ENCODE data around the gene DAPK1.
"Not testable (repeated sequence)": the region's sequence is repeated elsewhere in the genome, so short reads cannot be mapped to it uniquely, and the experiment has no call there.

DAPK1 gene

DNA sequence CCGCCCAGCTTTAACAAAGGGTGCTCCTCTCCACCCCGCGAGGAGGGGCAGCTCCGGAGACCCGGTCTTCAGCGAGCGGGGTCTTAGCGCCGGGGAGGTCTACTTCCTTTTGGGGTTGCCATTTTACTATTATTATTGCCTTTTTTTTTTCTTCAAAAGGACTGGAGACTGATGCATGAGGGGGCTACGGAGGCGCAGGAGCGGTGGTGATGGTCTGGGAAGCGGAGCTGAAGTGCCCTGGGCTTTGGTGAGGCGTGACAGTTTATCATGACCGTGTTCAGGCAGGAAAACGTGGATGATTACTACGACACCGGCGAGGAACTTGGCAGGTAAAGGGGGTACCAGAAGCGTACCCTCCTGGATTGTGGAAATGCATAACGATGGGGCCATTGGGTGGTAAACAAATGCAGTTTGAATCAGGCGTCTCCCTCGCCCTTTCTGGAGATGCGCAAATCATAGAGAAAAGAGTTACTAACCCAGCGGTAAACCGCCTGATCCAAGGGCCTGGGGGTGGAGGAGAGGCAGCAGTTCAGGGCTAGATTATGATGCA is 1.2 kb downstream of the DAPK1 start:
- DNase-seq, result peak in 1 of 2 experiments; percentile 53

DNA sequence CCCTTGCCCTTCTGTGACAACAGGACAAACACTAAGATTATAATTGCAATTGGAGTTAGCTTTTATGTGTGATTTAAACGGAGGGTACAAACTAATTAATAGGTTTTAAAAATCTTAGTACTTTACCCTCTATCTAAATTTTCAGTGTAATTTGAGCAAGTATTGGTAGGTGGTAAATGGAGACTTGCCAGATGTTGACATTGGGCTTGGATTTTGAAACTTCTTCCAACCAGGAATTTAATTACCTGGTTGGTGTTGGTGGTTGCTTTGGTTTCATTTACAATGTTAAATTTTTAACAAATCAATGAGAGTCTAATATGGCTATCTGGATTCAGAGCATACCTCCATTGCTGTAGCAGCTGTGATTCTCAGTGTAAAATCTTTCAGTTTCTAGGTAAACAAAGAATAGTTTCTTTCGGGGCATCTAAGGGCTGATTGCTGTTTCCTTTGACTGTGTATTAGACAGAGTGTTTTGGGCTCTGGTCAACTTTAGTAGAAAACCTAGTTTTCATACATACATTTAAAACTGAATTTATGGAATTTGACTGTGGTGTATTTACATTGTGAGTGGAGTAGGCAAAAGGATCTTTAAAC is 1.9 kb downstream of the DAPK1 start:
- no peak for DNase-seq

DNA sequence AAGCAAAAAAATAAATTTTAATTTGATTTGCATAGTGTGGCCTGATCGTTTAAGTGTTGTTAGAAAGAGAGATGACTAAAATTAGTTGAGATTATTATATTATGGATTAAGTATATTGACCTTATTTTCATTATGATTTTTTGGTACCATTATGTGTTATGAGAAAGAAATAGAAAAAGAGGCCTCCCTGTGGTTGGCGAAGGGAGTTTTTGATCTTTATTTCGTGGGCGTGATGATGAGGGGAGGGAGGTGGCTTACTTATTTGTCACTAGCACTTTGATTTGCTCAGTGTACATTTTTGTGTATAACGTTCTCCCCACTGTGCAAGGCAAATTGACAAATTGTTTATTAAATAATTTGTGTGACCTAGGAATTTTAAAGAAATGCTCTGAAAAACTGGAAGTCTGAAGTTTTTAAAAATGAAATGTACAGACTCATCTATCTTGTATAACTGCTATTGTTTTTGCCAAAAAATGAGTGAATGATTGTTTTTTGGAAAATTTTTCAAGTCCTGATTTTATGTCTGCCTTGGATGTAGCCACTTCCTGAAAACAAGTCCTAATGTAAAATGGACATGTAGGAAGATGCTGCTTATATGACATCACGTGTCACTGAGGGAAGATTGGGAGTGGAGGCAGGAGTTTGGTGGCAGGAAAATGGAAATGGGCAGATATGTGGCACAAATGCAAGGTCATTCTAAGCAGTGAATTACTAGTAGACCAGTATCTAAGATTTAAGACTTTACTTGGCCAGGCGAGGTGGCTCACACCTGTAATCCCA is 3.0 kb downstream of the DAPK1 start:
- no peak for DNase-seq

DNA sequence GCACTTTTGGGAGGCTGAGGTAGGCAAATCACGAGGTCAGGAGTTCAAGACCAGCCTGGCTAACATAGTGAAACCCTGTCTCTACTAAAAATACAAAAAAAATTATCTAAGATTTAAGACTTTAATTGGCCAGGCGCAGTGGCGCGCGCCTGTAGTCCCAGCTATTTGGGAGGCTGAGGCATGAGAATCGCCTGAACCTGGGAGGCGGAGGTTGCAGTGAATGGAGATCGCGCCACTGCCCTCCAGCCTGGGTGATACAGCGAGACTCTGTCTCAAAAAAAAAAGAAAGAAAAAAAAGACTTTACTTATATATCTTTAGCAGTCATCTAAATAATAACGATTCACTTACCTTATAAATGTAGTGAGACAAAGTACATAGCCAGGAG is 3.6 kb downstream of the DAPK1 start:
- DNase-seq, result not testable (repeated sequence)

DNA sequence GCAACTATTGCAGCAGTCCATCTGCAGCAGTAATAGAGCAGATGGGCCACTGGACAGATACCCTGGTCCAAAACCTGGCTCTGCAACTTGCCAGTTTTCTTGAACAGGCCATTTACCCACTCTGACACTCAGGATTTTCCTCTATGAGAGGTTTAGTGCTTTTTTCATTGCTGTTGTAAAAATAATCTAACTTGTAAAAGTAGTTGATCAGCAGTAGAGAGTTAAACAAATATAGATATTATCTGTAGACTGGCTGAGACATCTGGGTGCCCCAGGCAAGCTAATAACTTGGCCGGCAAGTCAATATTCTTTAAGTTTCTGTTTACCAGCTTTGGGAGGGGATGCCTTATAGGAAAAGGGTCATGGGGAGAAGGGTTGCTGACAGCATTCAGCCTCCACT is 4.1 kb downstream of the DAPK1 start:
- DNase-seq, result no peak

DNA sequence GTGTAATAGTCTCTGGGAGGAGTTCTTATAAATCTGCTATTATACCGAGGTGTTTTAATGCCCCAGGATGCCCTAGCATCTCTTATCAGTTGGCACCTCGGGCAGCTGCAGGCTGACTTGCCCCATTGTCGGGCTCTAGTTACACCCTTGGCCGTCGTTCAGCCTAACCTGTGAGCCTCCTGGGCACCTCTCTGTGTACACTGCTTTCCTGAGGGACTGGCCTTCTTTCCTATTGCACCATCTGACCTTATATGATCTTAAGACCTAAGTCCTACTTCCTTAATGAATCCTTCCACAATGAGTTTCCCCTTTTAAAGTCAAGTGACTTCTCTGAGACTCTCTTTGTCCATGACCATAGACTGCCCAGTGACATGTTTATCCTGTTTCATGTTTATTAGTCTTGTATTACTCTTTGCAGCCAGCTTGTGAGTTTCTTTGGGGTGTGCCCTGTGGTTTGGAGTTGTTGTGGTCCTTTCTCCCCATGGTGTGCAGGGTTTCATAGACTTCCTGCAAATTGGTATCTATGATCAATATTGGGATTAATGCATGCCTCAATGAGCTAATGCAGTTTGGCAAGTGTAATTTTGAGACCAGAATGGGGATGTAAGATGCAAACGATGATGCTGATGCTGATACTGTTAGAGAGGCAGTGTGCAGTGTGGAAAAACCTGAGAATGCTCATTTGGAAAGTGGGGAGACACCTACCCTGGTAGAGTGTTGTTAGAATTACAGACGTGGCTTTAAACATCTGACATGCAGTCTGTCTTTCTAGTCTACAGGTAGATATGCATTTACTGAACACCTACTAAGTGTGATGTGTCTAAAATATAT is 4.9 kb downstream of the DAPK1 start:
- DNase-seq, result no peak

DNA sequence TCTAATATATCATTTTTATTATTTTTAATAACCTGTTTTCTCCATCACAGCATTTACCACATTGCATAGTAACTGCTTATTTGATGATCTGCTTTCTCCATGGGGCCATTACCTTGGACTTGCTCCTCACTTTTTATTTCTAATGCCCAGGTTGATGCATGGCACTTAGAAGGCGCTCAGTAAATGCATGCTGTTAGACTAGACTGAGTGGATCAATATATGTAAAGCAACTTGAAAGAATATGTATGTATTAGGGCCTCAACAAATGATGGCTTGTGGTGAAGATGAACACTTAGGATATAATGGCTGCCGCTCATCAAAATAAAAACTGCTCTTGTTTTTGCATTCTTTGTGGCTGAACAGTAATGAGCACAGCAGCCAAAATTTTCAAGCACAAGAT is 5.8 kb downstream of the DAPK1 start:
- DNase-seq, result no peak

DNA sequence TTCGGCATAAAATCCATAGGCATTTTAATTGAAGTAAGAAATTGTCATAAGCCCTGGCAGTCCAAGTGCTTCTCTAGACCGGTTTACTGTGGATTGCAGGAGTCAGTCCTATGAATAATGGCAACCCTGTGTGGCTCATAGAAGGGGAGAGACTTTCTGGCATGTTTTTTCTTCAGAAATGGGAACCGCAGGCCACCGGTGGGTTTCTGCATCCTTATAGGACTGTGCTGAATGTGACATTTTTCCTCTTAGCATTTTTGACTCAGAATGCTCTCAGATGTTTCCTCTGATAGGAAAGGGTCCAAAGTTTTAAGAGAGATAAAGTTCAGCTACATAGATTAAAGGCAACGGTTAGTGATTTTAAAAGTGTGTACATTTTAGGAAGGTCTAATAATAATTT is 6.3 kb downstream of the DAPK1 start:
- DNase-seq, result no peak

DNA sequence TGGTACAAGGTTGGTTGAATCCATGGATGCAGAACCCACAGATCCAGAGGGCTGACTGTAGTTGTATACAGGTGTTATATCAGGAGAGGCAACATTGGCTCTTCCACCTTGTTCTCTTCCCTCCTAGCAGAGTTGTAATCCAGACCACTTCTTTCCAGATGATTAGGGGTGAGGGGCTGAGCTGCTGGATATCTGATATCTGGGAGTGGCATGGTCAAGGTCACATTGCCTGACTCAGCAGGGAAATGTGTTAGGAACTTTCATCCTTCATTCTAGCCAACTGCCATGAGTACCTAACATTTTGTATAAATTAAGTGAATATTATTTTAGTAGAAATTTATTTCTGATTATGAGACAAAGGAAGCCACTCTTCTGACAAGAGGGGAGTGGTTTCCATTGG is 7.3 kb downstream of the DAPK1 start:
- DNase-seq, result no peak

DNA sequence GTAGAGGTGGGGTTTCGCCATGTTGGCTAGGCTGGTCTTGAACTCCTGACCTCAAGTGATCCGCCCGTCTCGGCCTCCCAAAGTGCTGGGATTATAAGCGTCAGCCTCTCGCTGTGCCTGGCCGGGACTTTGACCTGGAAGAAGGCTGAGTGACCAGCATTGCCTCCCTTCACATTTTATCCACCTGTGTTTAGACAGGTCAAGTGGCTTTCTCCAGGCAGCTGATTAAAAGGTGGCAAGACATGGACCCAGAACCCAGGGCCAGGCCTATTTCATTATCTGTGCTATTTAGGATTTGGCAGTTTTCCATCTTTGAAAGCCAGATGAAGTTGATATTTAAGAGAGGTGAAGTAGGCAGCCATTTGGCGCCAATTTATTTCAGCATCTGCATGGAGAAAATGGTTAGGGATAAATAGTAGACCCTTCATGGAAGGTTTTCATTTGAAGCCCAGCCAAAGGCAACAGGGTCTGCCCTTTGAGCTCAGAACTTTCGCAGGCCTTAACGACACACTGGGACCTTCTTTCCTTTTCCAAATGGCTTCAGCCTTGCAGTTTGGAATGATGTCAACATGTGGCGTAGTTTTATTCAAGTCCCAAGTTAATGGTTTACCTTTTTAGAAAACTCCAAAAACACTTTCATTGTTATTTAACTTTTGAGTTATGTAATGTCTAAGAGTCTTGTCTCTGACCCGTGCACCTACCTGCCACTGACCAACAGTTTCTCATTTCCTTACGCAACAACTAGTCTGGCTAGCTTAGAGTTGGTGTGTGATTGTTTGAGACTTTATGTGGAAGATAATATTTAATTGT is 8.4 kb downstream of the DAPK1 start:
- no peak for DNase-seq

DNA sequence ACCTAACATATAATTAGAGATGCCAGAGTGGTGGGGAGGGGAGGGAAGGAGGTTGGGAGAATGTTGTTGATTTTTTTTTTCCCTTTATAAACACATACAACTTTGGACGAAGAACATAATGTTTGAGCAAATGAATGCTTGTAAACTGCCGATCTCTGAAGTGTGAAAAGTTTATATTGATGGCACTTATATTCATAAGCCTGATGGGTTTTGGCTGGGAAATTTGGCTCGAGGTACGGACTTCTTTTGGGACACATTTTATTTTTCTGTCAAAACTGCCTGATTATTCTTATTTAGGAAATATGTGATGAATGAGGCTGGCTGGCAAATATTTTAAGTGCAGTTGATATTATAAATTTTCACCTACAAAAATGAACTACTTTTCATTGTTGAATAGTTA is 9.9 kb downstream of the DAPK1 start:
- DNase-seq, result no peak

DNA sequence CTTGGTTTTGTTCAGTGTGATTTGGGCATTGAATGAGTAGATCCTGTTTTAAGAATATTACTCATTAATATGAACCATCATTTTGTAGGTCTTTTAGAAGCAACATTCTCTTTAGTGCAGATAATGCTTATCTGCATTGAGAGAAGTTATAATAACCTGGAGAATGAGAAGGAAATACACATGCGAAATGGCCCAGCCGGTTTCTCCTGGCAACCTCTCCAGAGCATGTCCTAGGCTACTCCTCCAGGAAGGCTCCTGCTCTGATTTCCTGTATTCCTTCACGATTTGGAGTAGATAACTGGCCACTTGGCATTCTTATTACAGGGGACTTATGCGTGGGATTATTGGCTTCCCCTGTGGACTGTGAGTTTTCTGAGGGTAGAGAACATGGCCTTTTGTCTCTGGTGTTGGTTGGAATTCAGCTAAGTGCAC is 12.6 kb downstream of the DAPK1 start:
- no peak for DNase-seq

DNA sequence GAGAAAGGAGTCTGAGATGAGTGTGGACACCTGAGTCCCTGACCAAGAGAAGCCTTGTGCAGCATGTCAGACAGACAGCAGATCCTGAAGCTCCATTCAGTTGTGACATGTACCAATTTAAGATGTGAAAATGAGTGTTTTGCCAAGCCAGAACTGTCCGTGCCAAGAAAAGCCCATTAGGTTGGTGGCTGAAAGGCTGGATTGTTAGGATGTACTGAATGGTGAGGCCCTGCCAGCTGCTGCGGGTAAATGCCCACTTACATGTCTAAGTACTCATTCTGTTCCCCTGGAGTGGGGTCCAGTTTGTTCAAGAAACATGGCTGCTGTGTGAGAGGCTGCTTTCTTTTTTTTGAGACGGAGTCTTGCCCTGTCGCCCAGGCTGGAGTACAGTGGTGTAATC is 14.6 kb downstream of the DAPK1 start:
- DNase-seq, result no peak

DNA sequence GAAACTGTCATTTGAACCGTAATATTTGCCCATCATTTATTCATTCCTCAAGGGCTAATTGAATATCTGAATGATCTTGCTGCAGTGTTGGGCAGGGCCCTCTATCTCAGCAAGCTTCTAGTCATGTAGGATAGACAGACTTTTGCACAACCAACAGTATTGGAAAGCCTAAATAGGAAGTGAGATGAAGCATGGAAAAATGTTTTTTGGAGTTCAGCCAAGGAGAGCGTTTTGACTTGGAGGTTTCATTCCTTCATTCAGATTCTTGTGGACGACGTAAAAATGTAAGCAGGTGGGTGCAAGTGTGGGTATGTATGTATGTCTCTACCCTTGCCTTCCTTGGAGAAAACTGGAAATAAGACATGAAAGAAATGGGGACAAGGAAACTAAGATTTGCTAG is 15.5 kb downstream of the DAPK1 start:
- DNase-seq, result no peak

DNA sequence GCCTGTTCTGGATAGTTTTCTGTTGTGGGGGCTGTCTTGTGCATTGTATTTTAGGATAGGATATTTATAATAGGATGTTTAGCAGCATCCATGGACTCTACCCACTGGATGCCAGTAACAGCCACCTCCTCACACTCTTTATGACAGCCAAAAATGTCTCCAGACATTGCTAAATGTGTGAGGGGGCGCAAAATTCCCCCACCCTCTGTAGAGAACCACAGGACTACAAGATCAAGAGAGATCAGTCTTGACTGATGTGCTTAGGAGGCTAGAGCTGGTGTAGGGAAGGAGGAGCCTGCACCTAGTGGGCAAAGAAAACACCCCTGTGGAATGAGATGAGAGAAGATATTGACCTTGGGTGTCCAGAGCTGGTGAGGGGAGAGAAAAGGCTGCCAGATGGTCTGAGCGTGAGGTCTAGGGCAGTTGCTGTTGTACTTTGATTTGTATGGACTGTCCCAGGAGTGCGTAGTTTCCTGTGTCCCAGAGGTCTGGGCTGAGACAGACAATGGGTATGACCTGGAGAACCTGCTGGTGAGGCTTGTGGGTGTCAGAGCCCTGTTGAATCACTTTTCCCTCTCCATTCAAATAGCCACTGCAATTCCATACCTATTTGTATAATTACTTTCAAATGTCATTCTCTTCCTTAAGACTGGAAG is 16.3 kb downstream of the DAPK1 start:
- DNase-seq, result no peak

DNA sequence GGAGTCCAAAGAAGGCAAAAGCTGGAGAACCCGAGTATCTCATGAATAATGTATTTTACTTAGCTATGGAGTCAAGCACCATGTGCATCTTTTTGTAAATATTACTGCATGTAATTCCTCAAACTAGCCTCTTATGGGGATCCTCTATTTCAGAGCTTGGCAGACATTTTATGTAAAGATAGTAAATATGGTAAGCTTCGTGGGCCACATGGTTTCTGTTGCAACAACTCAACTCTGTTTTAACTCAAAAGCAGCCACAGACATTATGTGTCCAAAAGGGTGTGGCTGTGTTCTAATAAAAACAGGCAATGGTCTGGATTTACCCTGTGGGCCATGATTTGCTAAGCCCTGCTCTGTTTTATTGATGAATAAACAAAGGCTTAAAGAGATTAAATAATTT is 17.3 kb downstream of the DAPK1 start:
- DNase-seq, result no peak

DNA sequence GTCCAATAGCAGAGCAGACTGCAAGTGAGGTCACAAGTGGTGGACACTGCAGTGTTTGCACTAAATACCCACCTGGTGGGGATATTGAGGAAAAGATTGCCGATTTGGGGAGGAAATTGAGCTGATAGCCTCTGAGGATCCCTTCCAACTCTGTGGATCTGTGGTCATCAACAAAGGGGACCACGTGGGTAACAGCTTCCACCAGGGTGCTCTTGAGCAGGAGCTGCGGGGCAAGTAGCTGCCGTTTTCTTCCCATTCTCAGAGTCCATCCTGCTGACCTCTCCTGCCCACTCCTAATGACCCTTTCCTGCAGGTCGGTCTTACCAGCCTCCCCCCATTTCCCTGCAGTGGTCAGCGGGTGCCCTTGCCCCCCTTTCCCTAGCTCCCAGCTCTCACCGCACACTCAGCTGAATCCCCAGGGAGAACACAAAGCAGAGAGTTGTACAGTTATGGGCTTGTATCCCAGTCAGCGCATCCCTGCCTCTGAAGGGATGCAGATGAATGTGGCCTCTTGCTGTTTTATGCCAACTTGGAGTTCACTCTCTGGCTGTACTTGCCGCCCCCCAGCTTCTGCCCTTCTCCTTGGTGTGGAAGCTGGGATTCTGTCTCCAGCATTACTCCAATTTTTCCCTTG is 18.0 kb downstream of the DAPK1 start:
- no peak for DNase-seq

DNA sequence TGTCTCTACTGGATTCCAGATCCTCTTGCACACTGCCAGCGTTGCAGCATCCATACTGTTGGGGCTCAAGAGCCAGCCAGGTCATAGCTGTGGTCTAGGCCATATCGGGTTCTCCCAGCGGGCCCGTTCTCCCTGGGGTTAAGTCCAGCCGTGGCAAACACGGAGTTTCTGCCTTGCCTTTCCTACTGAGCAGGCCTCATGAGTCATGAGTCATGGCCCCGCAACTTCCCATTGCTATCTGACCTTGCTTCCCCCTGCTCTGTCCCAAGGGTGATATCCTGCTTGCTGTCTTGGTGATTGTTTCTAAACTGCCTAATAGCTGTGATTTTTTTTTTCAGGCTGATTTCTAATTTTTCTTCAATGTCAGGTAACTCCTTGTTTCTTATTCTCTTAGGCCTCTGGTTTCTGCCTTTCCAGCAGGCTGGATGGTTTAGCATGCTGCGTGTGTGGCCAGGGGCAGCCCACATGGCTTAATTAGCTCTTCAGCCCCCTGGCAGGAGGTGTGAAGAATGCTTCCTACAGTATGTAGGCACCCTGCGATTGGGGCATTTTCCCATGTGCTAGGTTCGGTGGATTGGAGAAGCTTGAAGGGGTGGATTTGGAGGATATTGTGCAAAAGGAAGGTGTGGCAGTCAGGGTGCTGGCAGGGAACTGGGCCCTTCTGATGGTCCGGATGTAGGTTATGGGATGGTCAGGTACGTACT is 18.7 kb downstream of the DAPK1 start:
- no peak for DNase-seq

DNA sequence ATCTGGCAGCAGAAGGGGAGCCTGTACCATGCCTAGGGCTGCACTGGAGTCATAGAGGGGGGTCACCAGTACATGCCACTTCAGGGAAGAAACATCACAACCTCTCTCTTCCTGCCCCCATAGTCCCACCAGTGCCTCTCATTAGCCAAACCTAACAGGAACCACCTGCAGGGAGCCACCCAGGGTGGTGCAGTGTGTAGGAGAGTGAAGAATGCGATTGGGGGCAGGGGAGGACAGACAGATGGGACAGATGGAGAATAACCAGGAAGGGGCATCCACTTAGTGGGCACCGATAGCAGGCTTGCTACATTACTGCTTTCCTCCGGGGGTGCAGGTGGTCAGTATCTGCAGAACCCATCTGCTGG is 19.2 kb downstream of the DAPK1 start:
- DNase-seq, result no peak

DNA sequence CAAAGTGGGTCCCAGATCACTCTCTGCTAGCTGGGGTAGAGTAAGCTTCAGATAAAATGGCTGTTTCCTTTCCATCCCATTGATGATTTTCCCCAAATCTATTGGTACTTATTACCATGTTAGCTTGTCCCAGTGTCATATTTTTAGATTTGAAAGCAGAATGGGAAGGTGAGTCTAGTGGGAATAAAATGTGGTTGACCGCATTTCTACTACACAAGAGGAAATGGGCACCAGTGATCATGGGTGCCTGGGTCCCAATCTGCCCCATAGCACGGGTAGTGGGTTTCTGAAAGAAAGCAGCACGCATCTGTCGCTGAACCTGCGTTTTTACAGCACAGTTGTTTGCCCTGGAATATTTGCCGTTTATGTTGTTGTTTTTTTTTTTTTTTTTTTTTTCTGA is 20.1 kb downstream of the DAPK1 start:
- DNase-seq, result no peak

DNA sequence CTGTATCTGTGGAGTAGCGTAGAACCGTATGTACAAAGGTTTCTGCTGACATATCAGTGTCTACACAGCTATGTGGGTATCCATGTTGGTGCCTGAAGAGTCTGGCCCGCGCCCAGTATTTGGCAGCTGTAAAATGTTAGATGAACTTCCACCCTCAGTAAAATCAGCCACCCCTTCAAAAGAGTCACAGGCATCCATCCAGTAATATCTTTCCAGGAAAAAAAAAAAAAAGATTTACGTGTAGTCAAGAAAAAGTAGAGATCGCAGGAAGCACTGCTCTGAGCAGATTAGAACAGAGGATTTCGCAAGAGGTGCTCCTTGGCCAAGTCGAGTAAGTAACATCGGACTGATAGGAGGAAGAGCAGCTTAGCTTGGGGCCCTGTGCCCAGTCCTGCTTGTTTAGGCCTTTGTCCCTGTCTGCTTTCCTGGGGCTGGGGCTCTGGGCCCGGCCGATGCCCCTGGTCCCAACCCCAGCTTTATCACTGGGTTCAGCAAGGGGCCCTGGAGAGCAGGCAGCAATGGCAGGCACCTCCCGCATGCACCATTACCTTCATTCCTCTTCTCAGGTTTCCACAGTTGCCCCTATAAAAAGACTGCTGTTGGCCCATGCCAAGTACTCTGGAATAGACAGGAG is 21.2 kb downstream of the DAPK1 start:
- no peak for DNase-seq
